GM19395 (cell line): ENCODE data around the gene DLX4.

Experiments
- ATAC-seq: cut with Tn5 transposase; IDR thresholded peaks from one replicate; pipeline ENCODE4 v1.9.1; 2021; ENCODE audit warnings: mild to moderate bottlenecking, moderate library complexity; ENCODE audit not compliant: unreplicated experiment

The DLX4 gene, protein sequence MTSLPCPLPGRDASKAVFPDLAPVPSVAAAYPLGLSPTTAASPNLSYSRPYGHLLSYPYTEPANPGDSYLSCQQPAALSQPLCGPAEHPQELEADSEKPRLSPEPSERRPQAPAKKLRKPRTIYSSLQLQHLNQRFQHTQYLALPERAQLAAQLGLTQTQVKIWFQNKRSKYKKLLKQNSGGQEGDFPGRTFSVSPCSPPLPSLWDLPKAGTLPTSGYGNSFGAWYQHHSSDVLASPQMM

DNA sequence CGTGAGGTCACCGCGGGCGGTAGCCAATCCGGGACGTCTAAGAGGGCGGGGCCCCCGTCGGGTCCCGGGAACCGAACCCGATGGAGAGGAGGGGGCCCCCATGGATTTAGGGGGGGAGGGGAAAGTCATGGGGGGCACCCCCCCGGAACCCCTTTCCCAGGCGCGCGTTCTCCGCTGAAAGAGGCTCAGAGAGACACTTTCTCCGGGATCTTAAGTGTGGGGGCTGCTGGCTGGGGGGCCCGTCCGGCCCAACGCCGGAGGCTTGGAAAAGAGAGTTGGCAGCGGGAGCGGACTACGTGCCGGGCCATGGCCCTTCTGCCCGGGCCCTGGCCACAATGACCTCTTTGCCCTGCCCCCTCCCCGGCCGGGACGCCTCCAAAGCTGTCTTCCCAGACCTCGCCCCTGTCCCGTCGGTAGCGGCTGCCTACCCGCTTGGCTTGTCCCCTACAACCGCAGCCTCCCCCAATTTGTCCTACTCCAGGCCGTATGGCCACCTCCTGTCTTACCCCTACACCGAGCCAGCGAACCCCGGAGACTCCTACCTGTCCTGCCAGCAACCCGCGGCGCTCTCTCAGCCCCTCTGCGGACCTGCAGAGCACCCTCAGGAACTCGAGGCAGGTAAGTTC, at the start of gene DLX4:
Gene DLX4 (plus strand): TSS at position 57 of the 626 bp plus-strand sequence. CDS start 279 bp downstream, at position 336.
- no peak for ATAC-seq

DNA sequence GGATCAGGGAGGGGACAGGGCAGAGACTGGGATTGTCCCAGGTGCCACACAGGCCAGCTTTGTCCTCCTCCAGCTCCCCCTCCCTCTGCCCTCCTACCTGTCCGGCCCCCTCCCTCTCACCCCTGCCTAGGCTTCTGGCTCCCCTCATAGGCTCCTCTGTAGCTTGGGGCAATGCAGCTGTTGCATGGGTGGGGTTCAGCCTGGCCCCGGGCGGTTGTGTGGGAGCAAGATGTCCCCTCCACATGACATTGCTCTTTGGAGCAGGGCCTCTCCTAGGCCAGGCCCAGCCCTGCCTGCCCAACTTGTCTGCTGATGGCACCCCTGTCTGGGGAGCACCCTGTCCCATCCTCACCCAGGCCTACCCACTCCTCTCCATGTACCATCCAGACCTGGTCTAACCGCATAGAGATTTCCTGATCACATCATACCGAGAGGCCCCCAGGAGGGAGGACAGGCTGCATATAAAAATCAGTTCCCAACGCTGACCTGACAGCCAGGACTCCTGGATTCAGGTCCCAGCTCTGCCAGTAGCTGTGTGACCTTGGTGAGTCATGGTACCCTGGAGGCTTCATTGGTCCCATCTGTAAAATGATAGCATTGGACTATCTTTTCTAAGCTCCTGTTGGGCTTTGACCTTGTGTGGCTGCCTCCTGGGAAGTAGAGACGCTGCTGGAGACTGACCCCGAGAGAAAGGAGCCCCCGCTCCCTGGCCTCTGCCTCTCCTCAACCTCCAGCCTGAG, 48.8 kb upstream of the DLX4 start:
- ATAC-seq: no peak

DNA sequence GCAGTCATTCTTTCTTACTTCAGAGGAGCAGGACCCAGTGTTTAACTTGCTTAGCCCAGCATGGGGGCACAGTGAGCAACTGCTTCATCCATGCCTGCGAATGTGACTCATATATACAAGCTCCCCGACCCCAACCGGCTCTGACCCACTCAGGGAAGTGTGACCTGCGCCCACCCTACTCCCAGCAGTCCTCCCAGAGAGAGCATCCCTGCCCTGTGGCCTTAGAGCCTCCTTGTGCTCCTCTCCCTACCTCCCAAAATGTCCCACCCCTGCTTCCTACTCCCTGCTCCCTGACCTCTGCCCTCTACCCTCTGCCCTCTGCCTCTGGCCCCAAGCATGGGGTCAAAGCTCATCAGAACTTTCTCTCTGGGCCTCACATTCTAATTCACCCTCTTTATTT, 46.9 kb upstream of the DLX4 start:
- ATAC-seq: no peak

DNA sequence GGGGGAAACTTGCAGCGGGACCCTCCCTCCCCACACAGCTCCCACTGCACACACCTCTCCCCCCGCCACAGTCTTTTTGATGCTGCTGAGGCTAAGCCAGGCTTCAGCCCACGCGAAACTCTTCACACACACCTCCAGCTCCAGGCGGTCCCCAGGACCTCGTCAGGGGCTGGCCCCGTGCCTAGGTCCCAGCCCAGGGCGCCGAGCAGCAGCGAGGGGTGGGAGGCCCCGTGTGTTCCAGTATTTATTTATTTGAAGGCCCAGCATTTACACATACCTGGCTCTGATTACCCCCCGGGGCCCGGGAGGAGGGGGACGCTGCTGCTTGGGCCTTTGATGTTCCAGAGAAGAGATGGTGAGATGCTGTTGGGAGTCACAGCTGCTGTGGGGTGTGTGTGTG, 44.9 kb upstream of the DLX4 start:
- no peak for ATAC-seq

DNA sequence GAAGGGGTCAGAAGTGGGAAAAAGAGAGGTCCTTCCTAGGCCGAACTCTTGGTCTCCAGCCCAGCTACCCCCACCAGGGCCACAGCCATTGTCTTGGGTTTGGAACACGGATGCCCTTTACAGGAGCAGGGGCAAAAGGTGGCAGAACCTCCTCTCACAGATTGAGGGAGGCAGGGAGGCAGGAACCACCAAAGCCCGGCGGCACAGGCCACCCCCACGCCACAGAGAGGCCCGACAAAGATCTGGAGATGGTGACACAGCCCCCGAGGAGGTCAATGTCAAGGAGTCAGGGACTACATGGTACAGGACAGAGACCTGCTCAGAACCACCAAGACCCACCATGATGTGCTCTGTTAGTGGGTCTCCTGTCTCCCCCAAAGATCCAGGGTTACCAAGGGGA, 44.4 kb upstream of the DLX4 start:
- ATAC-seq: no peak

DNA sequence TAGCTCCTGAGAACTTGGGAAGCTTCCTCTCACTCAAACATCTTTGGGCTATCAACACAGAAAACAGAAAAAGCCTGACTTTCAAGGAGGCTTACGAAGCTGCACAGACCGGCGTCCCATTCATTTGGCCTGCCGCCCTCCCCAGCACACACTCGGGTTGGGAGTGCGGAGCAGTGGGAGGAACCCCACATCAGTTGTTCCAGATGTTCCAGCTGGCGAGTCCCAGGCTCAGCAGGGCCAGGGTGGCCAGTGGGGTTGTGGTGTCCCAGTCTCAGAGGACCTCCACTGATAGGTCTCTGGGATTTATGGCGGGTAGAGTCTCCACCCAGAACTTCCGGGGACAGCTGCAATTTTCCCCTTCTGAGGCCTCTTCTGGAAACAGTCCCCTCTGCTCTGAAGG, 43.1 kb upstream of the DLX4 start:
- no peak for ATAC-seq

DNA sequence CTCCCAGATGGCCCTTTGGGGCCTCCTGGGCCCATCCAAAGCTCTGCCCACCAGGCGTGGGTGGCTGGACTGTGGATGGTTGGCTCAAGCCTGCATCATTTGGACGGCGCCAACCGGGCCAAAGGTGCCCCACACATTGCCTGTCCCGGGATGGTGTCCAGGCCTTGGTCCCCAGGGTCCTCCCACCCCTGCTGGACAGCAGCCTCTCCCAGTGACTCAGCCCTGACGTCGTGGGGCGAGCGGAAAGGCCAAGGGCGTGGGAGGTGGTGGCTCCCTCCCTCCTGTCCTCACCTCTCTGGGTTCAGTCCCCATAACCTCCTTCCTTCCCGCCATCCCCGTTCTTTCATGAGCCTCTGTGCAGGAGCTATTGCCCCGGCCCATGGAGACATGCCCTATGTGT, 42.1 kb upstream of the DLX4 start:
- no peak for ATAC-seq

DNA sequence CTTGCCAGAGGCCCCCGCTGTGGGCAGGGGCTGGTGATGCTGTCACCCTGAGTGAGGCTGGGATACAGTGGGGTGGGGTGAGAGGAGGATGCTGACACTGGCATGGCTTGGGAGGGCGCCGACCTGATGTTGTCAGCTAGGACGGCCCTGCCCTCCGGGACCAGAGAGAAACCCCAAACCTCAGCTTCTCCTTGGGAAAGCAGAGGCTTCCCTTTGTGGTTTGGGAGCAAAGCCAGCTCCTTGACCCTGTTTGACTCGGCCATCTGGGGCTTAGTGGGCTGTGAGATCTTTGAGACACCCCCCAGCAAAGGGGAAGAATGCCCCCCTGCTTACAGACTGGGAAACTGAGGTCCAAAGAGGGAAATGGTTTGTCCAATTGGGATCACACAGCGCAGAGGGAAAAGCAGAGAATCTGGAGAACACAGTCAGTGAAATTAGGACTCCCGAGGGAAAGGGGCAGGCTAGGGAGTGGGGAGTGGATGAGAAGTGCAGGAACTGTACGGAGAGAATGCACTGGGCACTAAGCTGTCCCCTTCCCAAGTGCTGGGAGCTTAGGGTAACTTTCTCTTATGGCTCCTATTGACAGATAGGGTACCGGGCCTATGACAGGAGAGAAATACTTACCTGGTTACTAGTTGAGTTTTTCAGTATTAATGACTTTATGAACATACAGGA, 40.7 kb upstream of the DLX4 start:
- no peak for ATAC-seq

DNA sequence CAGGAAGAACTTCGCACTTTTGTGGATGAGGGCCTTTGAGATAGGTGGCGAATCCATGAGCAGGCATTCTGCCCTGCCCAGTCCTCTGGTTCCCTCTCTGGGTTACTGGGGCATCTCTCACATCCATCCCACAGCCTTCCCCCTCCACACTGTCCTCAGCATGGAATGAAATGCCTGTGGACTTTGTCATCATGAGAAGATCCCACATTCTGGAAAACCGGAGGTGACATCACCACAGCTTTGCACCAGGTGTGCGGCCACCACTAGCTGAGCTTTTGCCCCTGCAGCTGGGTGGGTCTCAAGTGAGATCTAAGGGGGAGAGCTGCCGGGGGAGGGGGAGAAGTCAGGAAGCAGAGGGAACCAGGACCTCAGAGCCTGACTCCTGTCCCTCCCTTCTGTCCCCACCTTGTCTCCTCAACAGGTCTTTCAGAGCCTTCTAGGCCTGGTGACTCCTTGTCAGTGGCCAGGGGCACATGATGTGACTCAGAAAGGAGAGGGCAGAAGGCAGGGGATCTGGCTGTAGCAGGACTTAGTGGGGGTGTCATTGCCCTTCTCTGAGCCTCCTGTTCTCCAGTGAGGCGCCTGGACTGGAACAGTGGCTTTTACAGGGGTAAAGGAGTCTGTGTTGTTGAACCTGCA, 40.0 kb upstream of the DLX4 start:
- ATAC-seq: no peak

DNA sequence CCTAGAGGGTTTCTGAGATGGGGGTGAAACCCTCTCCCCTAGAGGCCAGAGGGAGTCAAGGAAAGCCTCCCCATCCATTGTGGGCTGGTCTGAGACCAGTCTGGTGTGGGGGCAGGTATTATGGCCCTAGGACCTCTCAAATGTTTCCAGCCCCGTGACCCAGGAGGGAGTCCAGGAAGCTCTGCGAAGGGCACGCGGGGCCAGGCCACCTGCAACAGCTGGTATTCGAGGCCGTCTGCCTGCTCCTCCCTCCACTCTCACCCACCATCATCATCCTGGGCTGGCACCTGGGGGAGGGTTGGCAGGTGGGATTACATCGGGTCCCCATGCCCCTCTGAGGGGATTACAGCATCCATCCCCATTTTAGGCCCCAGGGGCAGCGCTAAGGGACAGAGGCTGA, 38.1 kb upstream of the DLX4 start:
- ATAC-seq: no peak

DNA sequence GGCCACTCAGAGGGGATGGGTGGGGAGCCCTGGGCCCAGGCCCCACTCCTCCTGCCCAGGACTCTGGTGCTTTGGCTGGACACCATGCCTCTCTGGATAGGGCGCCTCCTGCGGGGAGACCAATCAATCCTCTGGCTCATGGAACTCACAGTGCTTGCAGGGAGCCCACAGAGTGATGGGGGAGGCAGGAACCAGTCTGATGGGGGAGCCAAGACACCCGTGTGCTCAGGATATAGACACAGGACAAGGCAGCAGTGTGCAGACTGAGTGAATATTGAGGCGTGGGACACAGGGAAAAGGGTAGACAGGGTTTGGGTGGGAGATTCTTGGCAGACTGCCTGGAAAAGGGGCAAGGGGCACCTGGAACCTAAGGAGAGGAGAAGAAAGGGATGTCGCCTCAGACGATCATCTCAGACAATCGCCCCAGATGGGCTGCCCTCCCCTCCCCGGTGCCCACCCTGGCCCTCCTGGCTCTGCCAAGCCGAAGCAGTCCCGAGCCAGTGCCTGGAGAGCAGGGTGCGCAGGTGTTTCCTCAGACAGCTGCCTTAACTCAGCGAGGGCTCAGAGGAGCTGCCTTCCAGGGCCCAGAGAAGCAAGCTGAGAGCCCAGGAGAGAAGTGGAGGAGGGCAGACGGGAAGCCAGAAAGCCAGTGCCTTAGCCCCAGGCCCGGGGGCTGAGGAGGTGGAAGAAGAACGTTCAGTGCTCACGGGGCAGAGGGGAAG, 37.4 kb upstream of the DLX4 start:
- ATAC-seq: no peak

DNA sequence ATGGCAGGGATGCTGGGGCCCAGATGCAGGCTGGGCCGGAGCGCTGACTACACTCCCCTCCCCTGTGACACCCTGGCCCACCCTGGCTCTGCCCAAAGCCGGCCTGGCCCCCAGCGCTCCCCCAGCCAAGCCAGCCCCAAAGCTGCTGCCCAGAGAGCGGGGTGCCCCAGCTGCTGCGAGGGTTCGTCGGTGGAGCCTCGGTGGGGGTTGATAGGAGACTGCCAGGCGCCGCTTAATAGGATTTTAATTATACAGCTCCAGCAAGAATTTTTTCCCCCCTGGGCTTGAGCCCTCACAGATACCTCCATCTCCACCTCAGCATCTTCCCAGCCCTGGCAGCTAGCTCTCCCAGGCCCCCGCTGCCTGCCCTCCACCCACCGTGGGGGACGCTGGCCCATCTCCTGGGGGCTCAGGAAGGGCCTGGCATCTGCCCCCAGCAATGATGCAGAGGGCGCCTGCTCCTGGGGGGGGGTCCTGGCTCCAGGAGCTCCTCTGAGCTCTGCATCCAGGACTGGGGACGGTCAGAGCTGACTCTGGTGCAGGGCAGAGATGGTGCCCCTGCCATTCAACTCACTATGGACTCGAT, 36.8 kb upstream of the DLX4 start:
- ATAC-seq: no peak

DNA sequence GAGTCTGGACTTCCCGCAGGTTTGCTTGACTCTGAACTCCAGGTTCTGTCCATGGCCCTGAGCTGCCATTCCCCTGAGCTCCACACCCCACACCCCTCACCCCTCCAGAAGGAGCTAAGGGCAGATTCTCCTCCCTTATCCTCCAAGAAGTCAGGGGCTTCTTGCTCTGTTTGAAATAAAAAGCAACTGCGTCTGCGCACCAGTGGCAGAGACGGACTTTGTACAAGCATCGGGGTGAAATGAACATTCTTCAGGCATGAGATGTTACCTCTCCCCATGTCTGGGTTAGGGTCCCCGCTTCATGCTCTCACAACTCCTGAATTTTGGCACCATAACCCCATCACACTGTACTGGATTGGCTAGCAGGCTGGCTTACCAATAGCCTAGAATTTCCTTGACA, 36.1 kb upstream of the DLX4 start:
- no peak for ATAC-seq

DNA sequence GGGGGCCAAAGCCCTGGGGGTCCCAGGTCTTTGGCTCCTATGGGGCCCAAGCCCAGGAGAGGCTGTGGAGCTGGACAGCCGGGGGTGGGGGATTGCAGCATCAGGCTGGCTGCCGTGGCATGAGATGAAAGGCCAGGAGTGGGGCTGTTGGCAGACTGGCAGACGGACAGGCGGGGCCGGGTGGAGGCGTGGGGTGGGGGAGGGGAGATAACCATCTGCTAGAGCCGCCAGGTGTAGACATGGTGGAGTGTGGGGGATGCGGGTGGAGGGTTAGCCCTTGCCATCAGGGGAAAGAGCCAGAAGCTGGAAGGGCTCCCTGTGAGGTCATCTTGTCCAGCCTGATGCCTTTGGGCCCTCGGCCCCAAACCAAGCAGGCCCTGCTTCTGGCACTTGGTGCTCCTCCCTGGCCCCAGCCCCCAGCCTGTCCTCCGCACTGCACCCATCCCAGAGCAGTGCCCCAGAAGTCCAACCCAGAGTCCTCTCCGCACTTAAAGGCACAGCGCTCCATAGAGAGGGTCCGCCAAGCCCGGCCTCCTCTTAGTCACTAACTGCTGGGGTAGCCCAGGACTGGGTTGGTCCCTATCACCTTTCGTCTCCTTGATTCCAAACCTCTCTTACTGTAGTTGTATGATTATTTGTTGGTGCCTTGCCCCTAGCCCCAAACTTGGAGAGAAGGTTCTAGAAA, 33.3 kb upstream of the DLX4 start:
- ATAC-seq: no peak

DNA sequence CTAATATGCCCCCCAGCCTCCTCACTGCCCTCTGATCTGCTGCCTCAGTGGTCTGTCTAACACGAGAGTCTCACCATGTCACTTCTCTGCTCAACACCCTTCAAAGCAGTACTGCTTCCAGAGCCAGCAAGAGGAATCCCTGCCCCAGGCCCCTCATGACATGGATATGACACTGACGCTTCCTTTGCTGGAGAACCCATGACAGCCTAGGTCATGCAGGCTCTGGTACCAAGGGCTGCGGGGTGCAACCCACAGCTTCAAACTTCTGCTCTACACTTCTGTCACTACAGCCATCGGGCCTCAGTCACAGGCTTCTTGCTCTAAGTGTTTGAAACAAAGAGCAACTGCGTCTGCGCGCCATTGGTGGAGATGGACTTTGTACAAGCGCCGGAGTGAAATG, 32.6 kb upstream of the DLX4 start:
- ATAC-seq: no peak

DNA sequence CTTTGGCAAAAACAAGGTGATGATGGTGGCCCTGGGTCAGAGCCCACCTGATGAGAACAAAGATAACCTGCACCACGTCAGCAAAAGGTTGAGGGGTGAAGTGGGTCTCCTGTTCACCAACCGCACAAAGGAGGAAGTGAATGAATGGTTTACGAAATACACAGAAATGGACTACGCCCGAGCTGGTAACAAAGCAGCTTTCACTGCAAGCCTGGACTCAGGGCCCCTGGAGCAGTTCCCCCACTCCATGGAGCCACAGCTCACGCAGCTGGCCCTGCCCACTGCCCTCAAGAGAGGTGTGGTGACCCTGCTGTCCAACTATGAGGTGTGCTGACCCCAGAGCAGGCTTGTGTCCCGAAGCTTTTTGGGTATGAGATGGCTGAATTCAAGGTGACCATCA, 29.7 kb upstream of the DLX4 start:
- no peak for ATAC-seq

DNA sequence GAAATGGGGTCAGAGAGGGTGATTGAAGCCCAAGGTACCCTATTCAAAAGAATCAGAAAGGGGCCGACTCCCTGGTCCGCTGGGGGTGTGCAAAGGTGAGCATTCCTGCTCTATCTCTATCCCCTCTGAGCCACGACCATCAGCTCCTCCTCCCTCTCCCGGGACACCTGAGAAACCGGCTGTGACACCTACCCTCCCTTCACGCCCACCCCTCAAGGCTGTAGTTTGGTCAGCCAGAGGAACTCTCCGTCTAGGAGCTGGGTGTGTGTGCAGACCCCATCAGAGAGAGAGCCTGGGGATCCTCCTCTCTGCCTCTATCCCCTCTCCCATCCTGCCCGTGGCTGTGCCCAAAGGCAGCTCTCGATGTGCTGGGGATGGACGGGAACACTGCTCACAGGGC, 27.6 kb upstream of the DLX4 start:
- ATAC-seq: no peak

DNA sequence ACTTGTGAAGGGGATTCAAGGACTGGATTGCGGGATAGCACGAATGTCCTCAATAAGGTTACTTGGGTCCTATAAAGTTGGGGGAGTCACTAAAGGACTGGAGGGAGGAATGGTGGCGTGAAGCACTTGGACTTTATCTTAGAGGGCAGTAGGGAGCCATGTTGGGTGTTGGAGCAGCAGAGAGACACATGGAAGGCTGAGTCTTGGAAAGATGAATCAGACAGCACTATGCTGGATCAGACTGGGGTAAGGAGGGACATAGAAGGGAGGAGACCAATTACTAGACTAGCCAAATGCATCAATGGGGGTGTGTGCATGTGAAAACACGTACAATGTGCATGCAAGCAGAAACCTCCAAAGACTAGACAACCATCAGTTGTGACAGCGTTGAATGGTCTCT, 26.0 kb upstream of the DLX4 start:
- no peak for ATAC-seq

DNA sequence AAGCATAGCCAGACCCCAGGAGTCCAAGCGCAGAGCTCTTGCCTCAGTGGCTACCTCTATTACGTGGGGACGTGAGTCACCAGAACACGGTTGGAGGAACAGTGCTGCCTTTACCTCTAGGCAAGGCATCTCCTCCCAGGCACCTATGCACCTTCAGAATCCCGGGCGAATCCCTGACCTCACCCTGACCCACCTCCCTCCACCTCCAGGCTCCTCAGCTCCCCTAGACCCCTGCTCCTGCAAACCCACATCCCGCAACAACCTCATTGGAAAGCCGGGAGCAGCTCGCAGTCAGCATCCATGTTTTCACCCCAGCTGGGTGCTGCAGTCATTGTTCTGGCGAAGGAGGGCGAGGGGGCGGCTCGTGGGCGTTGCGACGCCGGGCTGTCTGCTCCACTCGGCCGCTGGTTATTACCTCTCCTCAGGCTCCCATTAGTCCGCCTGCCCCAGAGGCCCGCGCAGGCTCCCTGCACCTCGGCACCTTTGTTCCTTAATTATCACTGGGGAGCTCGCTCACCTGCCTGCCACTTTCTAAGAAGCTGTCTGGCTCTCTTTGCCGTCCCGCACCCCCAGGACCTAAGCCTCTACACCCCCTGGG, 24.6 kb upstream of the DLX4 start:
- ATAC-seq: no peak
